HG02642 (cell line): Measurements from ENCODE around the gene CRP.
"Not testable (repeated sequence)": the region's sequence is repeated elsewhere in the genome, so short reads cannot be mapped to it uniquely, and the experiment has no call there.

Experiments
- ATAC-seq: cut with Tn5 transposase; IDR thresholded peaks from one replicate; pipeline ENCODE4 v1.9.1; 2021; ENCODE audit warnings: mild to moderate bottlenecking; ENCODE audit not compliant: unreplicated experiment, poor library complexity

The CRP gene

DNA sequence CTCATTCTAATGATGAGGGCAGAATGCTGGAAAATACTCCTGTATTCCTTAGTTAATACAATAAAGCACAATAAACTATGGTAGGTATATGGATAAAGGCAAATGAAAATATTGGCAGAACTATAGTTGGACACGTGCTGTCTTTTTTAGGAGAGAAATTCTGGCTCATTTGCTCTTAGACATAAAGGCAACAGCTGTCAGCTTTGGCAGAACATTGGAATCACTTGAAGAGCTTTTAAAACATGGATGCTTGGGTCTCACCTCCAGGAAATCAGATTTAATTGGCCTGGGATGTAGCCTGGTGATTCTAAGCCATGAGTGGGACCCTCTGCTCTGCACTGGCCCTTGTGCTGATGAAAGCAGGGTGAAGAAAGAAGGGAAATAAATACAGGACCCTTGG, 9.9 kb downstream of the CRP start:
- no peak for ATAC-seq

DNA sequence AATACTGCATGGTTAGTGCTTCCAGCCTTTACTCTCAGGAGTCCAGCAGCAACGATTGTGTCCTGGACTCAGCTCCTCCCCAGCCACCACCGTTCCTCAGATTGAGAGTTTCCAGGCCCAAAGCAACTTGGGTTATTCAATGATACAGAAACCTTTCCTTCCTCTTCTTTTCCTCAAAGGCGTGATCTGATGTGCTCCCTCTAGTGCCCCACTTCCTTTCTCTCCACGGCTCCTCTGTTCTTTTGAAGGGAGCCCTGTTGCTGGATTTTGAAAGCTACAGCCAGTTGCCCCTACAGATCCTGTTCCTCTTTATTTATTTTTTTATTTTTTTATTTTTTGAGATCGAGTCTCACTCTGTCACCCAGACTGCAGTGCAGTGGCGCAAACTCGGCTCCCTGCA, 14.1 kb downstream of the CRP start:
- no peak for ATAC-seq

DNA sequence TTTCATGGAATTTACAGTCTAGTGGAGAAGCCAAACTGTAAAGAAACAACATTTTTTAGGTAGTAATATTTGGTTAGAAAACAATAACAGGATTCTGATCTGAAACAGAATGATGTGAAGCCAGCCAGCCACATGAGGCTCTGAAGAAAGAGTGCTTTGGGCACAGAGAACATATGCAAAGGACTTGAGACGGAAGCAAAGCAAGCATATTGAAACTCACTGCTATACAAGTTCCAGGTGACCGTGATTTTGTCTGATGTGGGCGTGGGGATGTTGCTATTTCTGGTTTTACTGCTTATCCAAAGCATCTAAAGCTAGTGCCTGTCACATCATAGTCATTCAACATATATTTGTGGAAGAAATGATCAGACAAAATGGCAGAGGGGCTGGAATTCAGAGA, 14.7 kb downstream of the CRP start:
- ATAC-seq = no peak

GRCh38 chr1:159699246-159699645, 15.1 kb downstream of the CRP start:
- ATAC-seq = no peak

DNA sequence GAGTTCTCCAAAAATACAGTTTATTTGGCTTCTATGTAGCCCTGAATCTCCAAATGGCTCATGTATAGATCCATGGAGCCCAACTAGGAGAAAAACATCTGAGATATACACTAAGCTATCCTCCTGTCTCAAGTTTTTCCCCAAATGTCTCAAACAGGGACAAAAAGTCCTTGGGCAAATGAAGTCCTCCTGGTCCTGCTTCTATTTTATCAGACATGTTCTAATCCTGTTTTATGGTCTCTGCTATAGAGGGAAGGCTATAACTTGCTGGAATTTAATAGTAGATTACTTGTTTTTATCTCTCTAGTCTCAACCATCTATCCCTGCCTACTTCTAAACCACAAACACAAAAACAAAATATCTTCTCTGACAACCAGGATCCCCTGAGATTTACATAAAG, 26.9 kb downstream of the CRP start:
- ATAC-seq = no peak

GRCh38 chr1:159686599-159687299, 27.6 kb downstream of the CRP start:
- no peak for ATAC-seq

DNA sequence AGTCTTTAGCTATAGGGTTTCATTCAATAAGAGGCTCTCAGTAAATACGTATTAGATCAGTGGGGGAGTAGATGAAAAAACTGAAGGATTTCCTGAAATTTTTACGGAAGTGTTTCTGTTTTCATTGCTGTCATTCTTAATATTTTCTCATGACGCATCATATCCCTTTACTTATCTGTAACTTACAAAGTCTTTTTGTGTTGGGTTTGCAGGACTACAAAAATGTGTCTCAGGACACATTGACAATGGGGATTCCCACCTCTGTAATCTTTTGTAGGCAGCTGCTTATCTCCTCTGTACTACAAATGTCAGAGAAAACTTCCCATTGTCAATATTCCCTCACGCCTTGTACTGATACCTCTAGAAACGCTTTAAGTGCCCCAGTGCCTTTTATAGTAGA, 35.5 kb downstream of the CRP start:
- ATAC-seq = no peak

DNA sequence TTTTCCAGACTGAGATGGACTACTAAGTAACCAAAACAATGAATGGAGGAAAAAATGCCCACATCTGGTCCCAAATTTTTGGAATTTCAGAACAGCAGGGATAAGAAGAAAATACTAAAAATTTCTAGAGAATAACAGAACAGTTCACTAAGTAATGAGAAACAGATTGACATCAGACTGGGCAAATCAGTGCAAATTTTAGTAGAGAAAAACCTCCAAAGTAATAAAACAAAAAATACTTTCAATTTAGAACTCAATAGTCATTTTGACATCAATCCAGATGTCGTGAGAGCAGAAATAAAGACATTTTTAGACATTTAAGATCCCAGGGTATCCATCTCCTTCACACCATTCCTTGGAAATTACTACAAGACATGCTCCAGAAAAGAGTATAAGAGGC, 39.3 kb downstream of the CRP start:
- no peak for ATAC-seq

GRCh38 chr1:159672390-159672789, 42.0 kb downstream of the CRP start:
- ATAC-seq = not testable (repeated sequence)

- ATAC-seq = no peak
These were observed 45.1 kb downstream of the CRP start for GRCh38 chr1:159669338-159669737.

GRCh38 chr1:159668739-159669138, 45.6 kb downstream of the CRP start:
- no peak for ATAC-seq

DNA sequence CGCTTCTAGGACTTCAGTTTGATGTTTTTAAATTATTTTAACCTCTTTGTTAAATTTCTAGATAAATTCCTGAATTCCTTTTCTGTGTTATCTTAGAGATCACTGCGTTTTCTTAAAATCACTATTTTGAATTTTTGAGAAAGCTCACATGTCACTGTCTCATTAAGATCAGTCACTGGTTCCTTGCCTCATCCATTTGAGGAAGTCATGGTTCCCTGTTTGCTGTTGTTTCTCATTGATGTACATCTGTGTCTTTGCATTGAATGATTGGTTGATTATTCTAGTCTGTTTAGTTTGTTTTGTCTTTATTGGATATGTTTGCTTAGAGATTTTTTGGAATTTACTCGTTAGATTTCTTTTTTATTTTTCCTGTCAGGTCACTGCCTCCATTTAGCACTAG, 50.1 kb downstream of the CRP start:
- ATAC-seq = no peak

DNA sequence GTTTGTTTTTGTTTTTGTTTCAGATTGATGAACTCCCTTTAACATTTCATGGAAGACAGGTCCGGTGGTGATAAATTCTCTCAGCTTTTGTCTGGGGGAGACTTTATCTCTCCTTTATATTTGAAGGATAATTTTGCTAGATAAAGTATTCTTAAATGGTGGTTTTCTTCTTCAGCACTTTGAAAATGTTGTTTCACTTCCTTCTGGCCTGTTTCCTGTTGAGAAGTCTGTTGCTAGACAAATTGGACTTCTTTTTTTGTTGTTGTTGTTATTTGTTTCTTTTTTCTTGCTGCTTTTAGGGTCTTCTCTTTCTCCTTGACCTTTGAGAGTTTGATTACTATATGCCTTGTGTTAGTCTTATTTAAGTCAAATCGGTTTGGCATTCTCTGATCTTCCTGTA, 50.8 kb downstream of the CRP start:
- ATAC-seq = no peak
